ENCODE data around the gene KCNJ18.
"Not testable (repeated sequence)": the region's sequence is repeated elsewhere in the genome, so short reads cannot be mapped to it uniquely, and the experiment has no call there.

DNA sequence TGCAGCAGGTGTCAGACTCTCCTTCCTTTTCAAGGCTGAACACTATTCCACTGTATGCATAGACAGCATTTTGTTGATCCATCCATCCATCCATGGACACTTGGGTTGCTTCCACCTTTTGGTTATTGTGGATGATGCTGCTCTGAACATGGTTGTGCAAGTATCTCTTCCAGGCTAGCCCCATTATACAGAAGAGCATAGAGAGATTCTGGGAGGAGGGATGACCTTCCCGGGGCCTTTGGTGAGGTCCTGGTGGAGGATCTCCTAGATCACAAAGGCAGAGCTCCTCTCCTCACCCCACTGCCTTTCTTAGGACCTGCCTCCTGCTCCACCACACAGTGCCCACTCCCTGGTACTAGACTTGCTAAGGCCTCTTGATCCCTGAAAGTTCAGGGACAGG lies 27.2 kb upstream of the KCNJ18 start:
- TF ChIP-seq, protein P1, sequence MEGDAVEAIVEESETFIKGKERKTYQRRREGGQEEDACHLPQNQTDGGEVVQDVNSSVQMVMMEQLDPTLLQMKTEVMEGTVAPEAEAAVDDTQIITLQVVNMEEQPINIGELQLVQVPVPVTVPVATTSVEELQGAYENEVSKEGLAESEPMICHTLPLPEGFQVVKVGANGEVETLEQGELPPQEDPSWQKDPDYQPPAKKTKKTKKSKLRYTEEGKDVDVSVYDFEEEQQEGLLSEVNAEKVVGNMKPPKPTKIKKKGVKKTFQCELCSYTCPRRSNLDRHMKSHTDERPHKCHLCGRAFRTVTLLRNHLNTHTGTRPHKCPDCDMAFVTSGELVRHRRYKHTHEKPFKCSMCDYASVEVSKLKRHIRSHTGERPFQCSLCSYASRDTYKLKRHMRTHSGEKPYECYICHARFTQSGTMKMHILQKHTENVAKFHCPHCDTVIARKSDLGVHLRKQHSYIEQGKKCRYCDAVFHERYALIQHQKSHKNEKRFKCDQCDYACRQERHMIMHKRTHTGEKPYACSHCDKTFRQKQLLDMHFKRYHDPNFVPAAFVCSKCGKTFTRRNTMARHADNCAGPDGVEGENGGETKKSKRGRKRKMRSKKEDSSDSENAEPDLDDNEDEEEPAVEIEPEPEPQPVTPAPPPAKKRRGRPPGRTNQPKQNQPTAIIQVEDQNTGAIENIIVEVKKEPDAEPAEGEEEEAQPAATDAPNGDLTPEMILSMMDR (IDR thresholded peaks at IDR 0.05) = not testable (repeated sequence)
- TF ChIP-seq POLR2A (IDR thresholded peaks at IDR 0.05) = not testable (repeated sequence)

Measured in Peyer's patch (tissue), 4 donors.